HG03175 (cell line): ENCODE results near the gene RSAD1.

Source experiments
- ATAC-seq: cut with Tn5 transposase; IDR thresholded peaks from one replicate; pipeline ENCODE4 v1.9.1; 2021; ENCODE audit warnings: mild to moderate bottlenecking, moderate library complexity; ENCODE audit not compliant: unreplicated experiment

Gene RSAD1

GRCh38 chr17:50488880-50489279 lies 10.2 kb downstream of the RSAD1 start:
- no peak for ATAC-seq

GRCh38 chr17:50491505-50491904 lies 12.8 kb downstream of the RSAD1 start:
- no peak for ATAC-seq

- ATAC-seq, result no peak
Measured at GRCh38 chr17:50492214-50492613, 13.6 kb downstream of the RSAD1 start.

GRCh38 chr17:50493744-50494143 lies 15.1 kb downstream of the RSAD1 start:
- no peak for ATAC-seq

GRCh38 chr17:50495217-50495823 lies 16.7 kb downstream of the RSAD1 start:
- no peak for ATAC-seq

- ATAC-seq, result no peak
Measured at GRCh38 chr17:50495918-50496317, 17.3 kb downstream of the RSAD1 start.

GRCh38 chr17:50498021-50498874 lies 19.6 kb downstream of the RSAD1 start:
- no peak for ATAC-seq

- ATAC-seq, result no peak
Measured at GRCh38 chr17:50499270-50499669, 20.6 kb downstream of the RSAD1 start.

GRCh38 chr17:50499721-50500120 lies 21.1 kb downstream of the RSAD1 start:
- no peak for ATAC-seq

- ATAC-seq, result no peak
Measured at GRCh38 chr17:50501054-50501453, 22.4 kb downstream of the RSAD1 start.

- no peak for ATAC-seq
Measured at GRCh38 chr17:50502301-50502990, 23.8 kb downstream of the RSAD1 start.

GRCh38 chr17:50505591-50506130 lies 27.0 kb downstream of the RSAD1 start:
- no peak for ATAC-seq

- no peak for ATAC-seq
Measured at GRCh38 chr17:50506298-50506697, 27.6 kb downstream of the RSAD1 start.

- ATAC-seq, result no peak
Measured at GRCh38 chr17:50507871-50508572, 29.4 kb downstream of the RSAD1 start, which contains the start of gene MYCBPAP. Gene MYCBPAP (plus strand): TSS chr17:50508439. CDS start chr17:50508675, 236 bp downstream.

- ATAC-seq, result no peak
Measured at GRCh38 chr17:50508573-50509460, 30.2 kb downstream of the RSAD1 start.

- peak; percentile 89 for ATAC-seq
Measured at GRCh38 chr17:50511058-50511457, 32.4 kb downstream of the RSAD1 start.

GRCh38 chr17:50513495-50513894 lies 34.8 kb downstream of the RSAD1 start:
- no peak for ATAC-seq

GRCh38 chr17:50514388-50514787 lies 35.7 kb downstream of the RSAD1 start:
- ATAC-seq, result no peak

- ATAC-seq, result no peak
Measured at GRCh38 chr17:50514936-50515702, 36.5 kb downstream of the RSAD1 start.
